ENCODE results near the gene ASZ1. TPM values are rescaled to one million over a fixed set of nuclear protein-coding genes. Genes with fewer than 3 reads are reported as not detected.

The ASZ1 gene, protein sequence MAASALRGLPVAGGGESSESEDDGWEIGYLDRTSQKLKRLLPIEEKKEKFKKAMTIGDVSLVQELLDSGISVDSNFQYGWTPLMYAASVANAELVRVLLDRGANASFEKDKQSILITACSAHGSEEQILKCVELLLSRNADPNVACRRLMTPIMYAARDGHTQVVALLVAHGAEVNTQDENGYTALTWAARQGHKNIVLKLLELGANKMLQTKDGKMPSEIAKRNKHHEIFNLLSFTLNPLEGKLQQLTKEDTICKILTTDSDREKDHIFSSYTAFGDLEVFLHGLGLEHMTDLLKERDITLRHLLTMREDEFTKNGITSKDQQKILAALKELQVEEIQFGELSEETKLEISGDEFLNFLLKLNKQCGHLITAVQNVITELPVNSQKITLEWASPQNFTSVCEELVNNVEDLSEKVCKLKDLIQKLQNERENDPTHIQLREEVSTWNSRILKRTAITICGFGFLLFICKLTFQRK
- total RNA-seq, result not detected in 2 replicates

GRCh38 chr7:117427258-117427701, at the start of gene ASZ1:
TSS of gene ASZ1 (minus strand) at chr7:117427493. CDS start at chr7:117427460, 33 bp downstream.

GRCh38 chr7:117322741-117323304, 104.5 kb downstream of the ASZ1 start, which contains the start of gene WNT2:
TSS of gene WNT2 (minus strand) at chr7:117323058. CDS start at chr7:117322989, 69 bp downstream.

Other genes starting within 250 kb of the ASZ1 start
- 6.3 and 7.5 TPM in 2 replicates for gene WNT2, start 104.4 kb downstream of the ASZ1 start, total RNA-seq
- under 0.01 and 0.16 TPM in 2 replicates for gene CFTR, start 52.5 kb upstream of the ASZ1 start, total RNA-seq

Measured in hair follicle dermal papilla cell (primary cell).